WTC11 (cell line): ENCODE measurements around the gene DUT. TPM values are rescaled to one million over a fixed set of nuclear protein-coding genes. Genes with fewer than 3 reads are reported as not detected.

ENCODE experiments used
- ATAC-seq: fragments of 200-7000 bp; cut with Tn5 transposase; 2 replicates; pipeline ENCODE4 v1.10.0; 2021; ENCODE audit warnings: mild to moderate bottlenecking, moderate library complexity
- CTCF ChIA-PET: fragments of 300-600 bp; sonication (Branson Sonifier 250); formaldehyde crosslinking; loops from one replicate; lab custom pipeline; 2021; ENCODE audit warnings: antibody characterized with exemption; lab: Charles Lee
- POLR2A ChIA-PET: fragments of 350-600 bp; sonication (Branson Sonifier 250); formaldehyde crosslinking; loops from one replicate; lab custom pipeline; 2021; ENCODE audit warnings: antibody characterized with exemption; lab: Charles Lee
- DNase-seq: peaks from one replicate; pipeline ENCODE4 v3.0.0; 2021; ENCODE audit warnings: low spot score
- H3K27ac Mint-ChIP-seq: 2 replicates; pipeline ENCODE4 v1.8.0; 2021; ENCODE audit warnings: mixed read lengths
- H3K27me3 Mint-ChIP-seq: 2 replicates; pipeline ENCODE4 v1.8.0; 2021; ENCODE audit warnings: low read depth, mild to moderate bottlenecking, moderate library complexity, mixed read lengths
- H3K36me3 Mint-ChIP-seq: 2 replicates; pipeline ENCODE4 v1.8.0; 2021; ENCODE audit warnings: mixed read lengths
- H3K4me1 Mint-ChIP-seq: 2 replicates; pipeline ENCODE4 v1.8.0; 2022; ENCODE audit warnings: mixed read lengths
- H3K4me3 Mint-ChIP-seq: 2 replicates; pipeline ENCODE4 v1.8.0; 2021; ENCODE audit warnings: mild to moderate bottlenecking, moderate library complexity, mixed read lengths
- H3K9me3 Mint-ChIP-seq: 2 replicates; pipeline ENCODE4 v1.8.0; 2021; ENCODE audit warnings: mixed read lengths
- ATF2 ChIP-seq: sonication (generic); formaldehyde crosslinking; IDR thresholded peaks from 2 replicates; pipeline ENCODE4 v1.8.1; 2022; ENCODE audit warnings: low read depth, missing genetic modification reagents, borderline replicate concordance
- CDX4 ChIP-seq: fragments of 250-450 bp; sonication (Bioruptor Pico); IDR thresholded peaks from 2 replicates; pipeline ENCODE4 v1.9.0; 2021; ENCODE audit warnings: moderate library complexity, mild to moderate bottlenecking, inconsistent platforms, borderline replicate concordance
- E2F1 ChIP-seq: sonication (generic); formaldehyde crosslinking; IDR thresholded peaks from 2 replicates; pipeline ENCODE4 v1.8.0; 2022; ENCODE audit warnings: mild to moderate bottlenecking, missing genetic modification reagents
- E2F4 ChIP-seq: sonication (generic); formaldehyde crosslinking; IDR thresholded peaks from 2 replicates; pipeline ENCODE4 v1.8.1; 2022; ENCODE audit warnings: low read depth, mild to moderate bottlenecking, moderate library complexity, missing genetic modification reagents, borderline replicate concordance
- ELF4 ChIP-seq: sonication (generic); formaldehyde crosslinking; IDR thresholded peaks from 2 replicates; pipeline ENCODE4 v1.8.1; 2022; ENCODE audit warnings: low read depth, mild to moderate bottlenecking, moderate library complexity, missing genetic modification reagents
- EMX1 ChIP-seq: fragments of 250-450 bp; sonication (Bioruptor Pico); IDR thresholded peaks from 2 replicates; pipeline ENCODE4 v1.8.0; 2021; ENCODE audit warnings: mild to moderate bottlenecking
- ETV6 ChIP-seq: sonication (generic); formaldehyde crosslinking; IDR thresholded peaks from 2 replicates; pipeline ENCODE4 v1.8.1; 2022; ENCODE audit warnings: mild to moderate bottlenecking, missing genetic modification reagents
- FOXJ3 ChIP-seq: sonication (generic); formaldehyde crosslinking; IDR thresholded peaks from 2 replicates; pipeline ENCODE4 v1.9.0; 2021; ENCODE audit warnings: missing genetic modification reagents, mild to moderate bottlenecking, borderline replicate concordance
- FOXK1 ChIP-seq: sonication (generic); formaldehyde crosslinking; IDR thresholded peaks from 2 replicates; pipeline ENCODE4 v1.8.0; 2022; ENCODE audit warnings: mild to moderate bottlenecking, moderate library complexity, missing genetic modification reagents
- FOXP1 ChIP-seq: sonication (generic); formaldehyde crosslinking; IDR thresholded peaks from 2 replicates; pipeline ENCODE4 v1.8.0; 2022; ENCODE audit warnings: missing genetic modification reagents, mild to moderate bottlenecking, moderate library complexity, borderline replicate concordance
- OVOL2 ChIP-seq: fragments of 250-450 bp; sonication (Bioruptor Pico); IDR thresholded peaks from 2 replicates; pipeline ENCODE4 v1.9.0; 2021; ENCODE audit warnings: mild to moderate bottlenecking, borderline replicate concordance
- RELA ChIP-seq: sonication (generic); formaldehyde crosslinking; IDR thresholded peaks from 2 replicates; pipeline ENCODE4 v1.8.1; 2022; ENCODE audit warnings: missing genetic modification reagents, mild to moderate bottlenecking, borderline replicate concordance
- RORB ChIP-seq: fragments of 250-450 bp; sonication (Bioruptor Pico); IDR thresholded peaks from 2 replicates; pipeline ENCODE4 v1.9.0; 2021; ENCODE audit warnings: mild to moderate bottlenecking
- ZBTB21 ChIP-seq: sonication (generic); formaldehyde crosslinking; IDR thresholded peaks from 2 replicates; pipeline ENCODE4 v1.8.1; 2023; ENCODE audit warnings: mild to moderate bottlenecking, missing genetic modification reagents, borderline replicate concordance
- ZMAT4 ChIP-seq: fragments of 250-450 bp; sonication (Bioruptor Pico); IDR thresholded peaks from 2 replicates; pipeline ENCODE4 v1.9.0; 2021; ENCODE audit warnings: mild to moderate bottlenecking
- total RNA-seq: library from RNA; stranded (reverse); gene quantifications from 3 replicates; pipeline ENCODE4 v1.2.3, GENCODE V29; 2021

The DUT gene
- total RNA-seq, 1 experiment from 2014 or later, result 204 TPM

GRCh38 chr15:48374472-48374871, 43.2 kb downstream of the DUT start:
- H3K9me3 Mint-ChIP-seq, result peaks cover 34% of the 10 kb centered on the region
- H3K27me3 Mint-ChIP-seq, result peaks cover 4% of the 10 kb centered on the region; the same call in 1 of the 2 replicates
- DNase-seq, result no peak
- no peaks in the 10 kb centered on the region for H3K4me1 Mint-ChIP-seq
- POLR2A ChIA-PET, result no interaction called here
- no peak for ATAC-seq
- H3K4me3 Mint-ChIP-seq, result no peak overlapping the region
- TF ChIP-seq E2F1 (no peak), ETV6 (CRISPR knock-in tag) (no peak)
- TF ChIP-seq, all 79 proteins: peak for 0
- Mint-ChIP-seq H3K36me3 (peaks cover 13% of the 10 kb centered on the region), H3K27ac (no peak overlapping the region)
- CTCF ChIA-PET, result no interaction called here

GRCh38 chr15:48375767-48376166, 44.5 kb downstream of the DUT start:
- ChIA-PET POLR2A (interaction anchor here (0.6 kb wide), 1 partner anchor 776 kb away, joined by 3 read pairs; no protein-coding TSS in a partner anchor), CTCF (no interaction called here)
- H3K9me3 Mint-ChIP-seq, result peaks cover 34% of the 10 kb centered on the region

GRCh38 chr15:48380198-48380597, 49.0 kb downstream of the DUT start:
- peaks cover 3% of the 10 kb centered on the region; the same call in 1 of the 2 replicates for H3K4me1 Mint-ChIP-seq
- peaks cover 13% of the 10 kb centered on the region for H3K36me3 Mint-ChIP-seq
- peaks cover 4% of the 10 kb centered on the region; the same call in 1 of the 2 replicates for H3K27me3 Mint-ChIP-seq
- ChIA-PET CTCF (no interaction called here), POLR2A (no interaction called here)
- TF ChIP-seq OVOL2 (CRISPR knock-in tag) (no peak), FOXK1 (CRISPR knock-in tag) (no peak), FOXP1 (CRISPR knock-in tag) (no peak), RORB (CRISPR knock-in tag) (no peak), ELF4 (no peak), ZBTB21 (CRISPR knock-in tag) (no peak), EMX1 (CRISPR knock-in tag) (no peak), FOXJ3 (CRISPR knock-in tag) (no peak)
- no peak for DNase-seq
- ATAC-seq, result no peak
- H3K9me3 Mint-ChIP-seq, result peaks cover 32% of the 10 kb centered on the region
- no peak overlapping the region for H3K4me3 Mint-ChIP-seq
- no peak overlapping the region for H3K27ac Mint-ChIP-seq

More at GRCh38 chr15:48375767-48376166, 44.5 kb downstream of the DUT start:
- Mint-ChIP-seq H3K4me1 (no peaks in the 10 kb centered on the region), H3K36me3 (peaks cover 13% of the 10 kb centered on the region), H3K27ac (no peak overlapping the region), H3K27me3 (peaks cover 4% of the 10 kb centered on the region; the same call in 1 of the 2 replicates), H3K4me3 (no peak overlapping the region)
- DNase-seq, result no peak
- no peak for TF ChIP-seq ATF2 (CRISPR knock-in tag)
- no peak for TF ChIP-seq RELA (CRISPR knock-in tag)
- TF ChIP-seq E2F4 (CRISPR knock-in tag), result no peak
- no peak for TF ChIP-seq ZMAT4 (CRISPR knock-in tag)
- TF ChIP-seq RORB (CRISPR knock-in tag), result no peak
- TF ChIP-seq CDX4 (CRISPR knock-in tag), result no peak
- no peak for ATAC-seq
